K562 (cell line): ENCODE results near the gene TLL1. TPM values are rescaled to one million over a fixed set of nuclear protein-coding genes. Genes with fewer than 3 reads are reported as not detected.

Source experiments
- ATAC-seq: fragments of 200-7000 bp; cut with Tn5 transposase; 3 replicates; pipeline ENCODE4 v1.9.1; 2020; ENCODE audit warnings: moderate library complexity
- BruUV-seq: library from RNA; stranded (reverse); fragments of 400-500 nt; replicated peaks from 2 replicates; lab custom pipeline; 2021; lab: Mats Ljungman, UMichigan
- CTCF ChIA-PET: fragments of 300-600 bp; formaldehyde crosslinking; extraction: SDS; loops from one replicate; lab custom pipeline; 2021; ENCODE audit warnings: low intra/inter-chr PET ratio; lab: Yijun Ruan, JAX
- POLR2A ChIA-PET: fragments of 300-600, 350-650 bp; sonication (Branson Sonifier 250); formaldehyde crosslinking; extraction: SDS; loops from one replicate; lab custom pipeline; 2021; ENCODE audit warnings: antibody characterized with exemption, inconsistent platforms; lab: Yijun Ruan, JAX
- DNase-seq, 4 experiments: peaks; one replicate each; pipeline versions ENCODE4 v3.0.0 to v3.0.0-alpha.2; 2011 to 2018; ENCODE audit warnings: low spot score in 3 of 4, mixed read lengths in 3 of 4; ENCODE audit errors: extremely low read depth in 1 of 4
- FAIRE-seq: peaks from 2 replicates; lab custom pipeline; 2011; peaks lifted over from hg19 to GRCh38; lab: Jason Lieb, UNC
- H2AFZ ChIP-seq: 2 replicates; pipeline ENCODE4 v1.6.0; 2011; ENCODE audit warnings: low read depth, low read length, control low read depth, inconsistent platforms
- H3K27ac ChIP-seq: fragments of 200-600 bp; 3 replicates; pipeline ENCODE4 v1.8.0; 2011; ENCODE audit warnings: low read depth, mild to moderate bottlenecking, control low read depth, inconsistent platforms, low read length, moderate library complexity, mixed read lengths; ENCODE audit errors: extremely low read depth
- H3K27me3 ChIP-seq, 2 experiments: fragments of 300-600 bp in 1 of 2; 2 replicates in 1 of 2; 3 replicates in 1 of 2; pipeline versions ENCODE4 v1.6.0 to v1.8.0; 2011; ENCODE audit warnings: inconsistent platforms in 2 of 2, low read length in 2 of 2, mild to moderate bottlenecking in 1 of 2, mixed read lengths in 1 of 2, moderate library complexity in 1 of 2; ENCODE audit not compliant: control insufficient read depth in 2 of 2, insufficient read depth in 2 of 2
- H3K36me3 ChIP-seq: fragments of 300-600 bp; 3 replicates; pipeline ENCODE4 v1.8.0; 2011; ENCODE audit warnings: mild to moderate bottlenecking, low read length, inconsistent platforms; ENCODE audit not compliant: control insufficient read depth, insufficient read depth
- H3K4me1 ChIP-seq, 2 experiments: fragments of 200-600 bp in 1 of 2; replicated peaks in 1 of 2; 2 replicates in 1 of 2; 3 replicates in 1 of 2; pipeline versions ENCODE4 v1.5.1 to v1.8.0; 2011; ENCODE audit warnings: inconsistent platforms in 2 of 2, low read length in 2 of 2, mild to moderate bottlenecking in 1 of 2, mixed read lengths in 1 of 2, moderate library complexity in 1 of 2; ENCODE audit not compliant: control insufficient read depth in 2 of 2, insufficient read depth in 2 of 2
- H3K4me2 ChIP-seq: 2 replicates; pipeline ENCODE4 v1.6.1; 2011; ENCODE audit warnings: low read length, control low read depth, inconsistent platforms, mixed read lengths; ENCODE audit not compliant: insufficient read depth
- H3K4me3 ChIP-seq: fragments of 200-600 bp; sonication (generic), shearing (Covaris generic); 2 replicates; pipeline ENCODE4 v1.5.1; 2016; ENCODE audit warnings: control low read depth, inconsistent platforms
- H3K79me2 ChIP-seq: fragments of 200-600 bp; 3 replicates; pipeline ENCODE4 v1.8.0; 2011; ENCODE audit warnings: low read length, inconsistent platforms; ENCODE audit not compliant: control insufficient read depth, insufficient read depth
- H3K9ac ChIP-seq, 2 experiments: 2 replicates each; pipeline versions ENCODE4 v1.6.0 to v1.6.1; 2011; ENCODE audit warnings: low read depth in 2 of 2, low read length in 2 of 2, control low read depth in 1 of 2, inconsistent platforms in 1 of 2, mild to moderate bottlenecking in 1 of 2, mixed read lengths in 1 of 2; ENCODE audit not compliant: insufficient read depth in 1 of 2
- H3K9me1 ChIP-seq: one replicate; pipeline ENCODE4 v1.6.0; 2011; ENCODE audit warnings: inconsistent platforms, mild to moderate bottlenecking, low read length, moderate library complexity; ENCODE audit not compliant: control insufficient read depth, insufficient read depth
- H3K9me3 ChIP-seq: replicated peaks from 2 replicates; pipeline ENCODE4 v1.5.1; 2011; ENCODE audit warnings: low read depth, low read length, inconsistent platforms; ENCODE audit not compliant: control insufficient read depth, insufficient read depth
- H4K20me1 ChIP-seq: replicated peaks from 2 replicates; pipeline ENCODE4 v1.6.1; 2011; ENCODE audit warnings: low read length, inconsistent platforms, mixed read lengths; ENCODE audit not compliant: control insufficient read depth, insufficient read depth
- BHLHE40 ChIP-seq: IDR thresholded peaks from 2 replicates; pipeline ENCODE4 v1.6.1; 2011; ENCODE audit warnings: low read length, improper control_type of control experiment
- CBX1 ChIP-seq: sonication (generic); IDR thresholded peaks from 2 replicates; pipeline ENCODE4 v1.6.1; 2016; ENCODE audit warnings: antibody characterized with exemption, low read depth, mild to moderate bottlenecking
- CBX8 ChIP-seq: fragments of 200-600 bp; sonication (generic); IDR thresholded peaks from 2 replicates; pipeline ENCODE4 v1.6.1; 2012; ENCODE audit warnings: borderline replicate concordance, mixed run types, low read depth, mild to moderate bottlenecking, moderate library complexity, mixed read lengths, low read length, control low read depth, inconsistent platforms; ENCODE audit not compliant: poor library complexity, severe bottlenecking; ENCODE audit errors: extremely low read depth
- DACH1 ChIP-seq: fragments of 450-650 bp; IDR thresholded peaks from 2 replicates; pipeline ENCODE4 v1.6.1; 2018; ENCODE audit not compliant: partially characterized antibody
- ELF4 ChIP-seq: fragments of 450-650 bp; formaldehyde crosslinking; IDR thresholded peaks from 2 replicates; pipeline ENCODE4 v1.4.0; 2022; ENCODE audit warnings: missing genetic modification characterization
- ERF ChIP-seq: fragments of 450-650 bp; formaldehyde crosslinking; IDR thresholded peaks from 2 replicates; pipeline ENCODE4 v1.4.0; 2020; ENCODE audit warnings: mild to moderate bottlenecking, mixed read lengths
- EWSR1 ChIP-seq: fragments of 450-650 bp; IDR thresholded peaks from 2 replicates; pipeline ENCODE4 v1.6.1; 2018; ENCODE audit warnings: borderline replicate concordance, mild to moderate bottlenecking, low read depth, moderate library complexity; ENCODE audit not compliant: partially characterized antibody
- GABPA ChIP-seq: fragments of 200-800 bp; sonication (Bioruptor generic); conservative IDR thresholded peaks from 2 replicates; pipeline ENCODE4 v1.6.1; 2016; ENCODE audit warnings: low read depth, missing genetic modification characterization, missing compliant biosample characterization
- MCM3 ChIP-seq: fragments of 450-650 bp; IDR thresholded peaks from 2 replicates; pipeline ENCODE4 v1.6.1; 2016
- SAFB2 ChIP-seq: fragments of 200-400 bp; formaldehyde crosslinking; IDR thresholded peaks from 2 replicates; pipeline ENCODE4 v1.6.1; 2018; ENCODE audit warnings: borderline replicate concordance, low read length, low read depth, moderate library complexity; ENCODE audit not compliant: severe bottlenecking
- SMARCA4 ChIP-seq: fragments of 450-650 bp; IDR thresholded peaks from 2 replicates; pipeline ENCODE4 v1.6.1; 2016
- SRSF1 ChIP-seq: fragments of 200-400 bp; formaldehyde crosslinking; IDR thresholded peaks from 2 replicates; pipeline ENCODE4 v1.6.1; 2017; ENCODE audit warnings: mild to moderate bottlenecking, low read depth, low read length, moderate library complexity
- TAF15 ChIP-seq: fragments of 200-400 bp; formaldehyde crosslinking; IDR thresholded peaks from 2 replicates; pipeline ENCODE4 v1.6.1; 2017; ENCODE audit warnings: mild to moderate bottlenecking, low read depth, low read length, moderate library complexity
- TOE1 ChIP-seq, 2 experiments: fragments of 450-650 bp in 1 of 2; sonication (generic) in 1 of 2; formaldehyde crosslinking in 1 of 2; IDR thresholded peaks; 2 replicates each; pipeline versions ENCODE4 v1.7.1 to v1.8.0; 2016 to 2022; ENCODE audit warnings: borderline replicate concordance in 2 of 2, mild to moderate bottlenecking in 2 of 2, antibody characterized with exemption in 1 of 2, inconsistent platforms in 1 of 2, low read depth in 1 of 2, missing genetic modification reagents in 1 of 2, moderate library complexity in 1 of 2
- ZNF586 ChIP-seq: fragments of 450-650 bp; formaldehyde crosslinking; conservative IDR thresholded peaks from 2 replicates; pipeline ENCODE4 v1.4.0; 2020; ENCODE audit warnings: mild to moderate bottlenecking, moderate library complexity
- ZNF699 ChIP-seq: fragments of 250-450 bp; sonication (Bioruptor Pico); IDR thresholded peaks from 2 replicates; pipeline ENCODE4 v1.8.0; 2021; ENCODE audit warnings: mild to moderate bottlenecking, moderate library complexity; ENCODE audit not compliant: insufficient replicate concordance
- WGBS: fragments of 100-300 bp; shearing (Covaris generic); methylation state at CpG from one replicate; pipeline ENCODE4 v1.1.6; 2016; ENCODE audit warnings: low coverage, mixed read lengths; ENCODE audit not compliant: insufficient coverage; ENCODE audit errors: missing lambda C conversion rate; 5-methylcytosine and 5-hydroxymethylcytosine counted together
- in situ Hi-C: fragments of 300-500 bp; cut with MboI; formaldehyde crosslinking; loops from 4 replicates; pipeline ENCODE4 v1.15.0; 2018; ENCODE audit warnings: inconsistent platforms, mixed read lengths
- intact Hi-C: fragments of 100-400 bp; cut with micrococcal nuclease; formaldehyde crosslinking; loops from 2 replicates; pipeline ENCODE4 v1.14.2; 2022
- polyA plus RNA-seq, 8 experiments: library from polyadenylated mRNA; depleted of rRNA in 4 of 8; stranded (reverse) in 5 of 8; unstranded in 3 of 8; fragments of >200 nt; fragmentation: Nextera tagmentation in 2 of 8; fragmentation: Illumina TruSeq in 1 of 8; extraction: Ambion mirVana in 2 of 8; extraction: Trizol in 1 of 8; gene quantifications; 2 replicates each; pipeline versions ENCODE4 v1.2.1 to v1.2.3, GENCODE V29; 2011 to 2014; ENCODE audit warnings: inconsistent platforms in 1 of 8, missing spikeins in 1 of 8
- total RNA-seq, 7 experiments: library from RNA; depleted of rRNA in 6 of 7; stranded (reverse); fragments of >200 nt in 6 of 7; fragmentation: Illumina TruSeq in 2 of 7; extraction: Trizol in 2 of 7; gene quantifications; 2 replicates each; pipeline versions ENCODE4 v1.2.1 to v1.2.3, GENCODE V29; 2011 to 2021; ENCODE audit warnings: low replicate concordance in 1 of 7
- TF ChIP-seq, protein P1 (sequence below): fragments of 450-650 bp; IDR thresholded peaks from 2 replicates; pipeline ENCODE4 v1.7.0; 2016; ENCODE audit warnings: borderline replicate concordance

The TLL1 gene
- total and polyA plus RNA-seq, 9 of the 15 experiments (the other 6 are each of a cell fraction or from before 2014, with no cell fraction given), result not detected

- no peak for ATAC-seq
- CTCF ChIA-PET, result no interaction called here
- H3K9ac ChIP-seq, result no peak overlapping the region
Observed at GRCh38 chr4:166045457-166045856, 172.4 kb downstream of the TLL1 start.

GRCh38 chr4:166049036-166049435, 176.0 kb downstream of the TLL1 start:
- intact Hi-C loops, result no loop called here
- Histone ChIP-seq H3K9ac (no peak overlapping the region), H4K20me1 (no peaks in the 10 kb centered on the region), H3K9me1 (no peaks in the 10 kb centered on the region), H3K36me3 (no peaks in the 10 kb centered on the region), H3K4me3 (no peak overlapping the region), H2AFZ (no peak overlapping the region), H3K27me3 (no peaks in the 10 kb centered on the region), H3K27ac (no peak overlapping the region), H3K4me1 (no peaks in the 10 kb centered on the region), H3K4me2 (no peak overlapping the region), H3K9me3 (no peaks in the 10 kb centered on the region), H3K79me2 (no peaks in the 10 kb centered on the region)
- in situ Hi-C loops, result no loop called here
- ATAC-seq (no peak), FAIRE-seq (no peak), DNase-seq (no peak)
- POLR2A ChIA-PET, result no interaction called here
- WGBS, result 0% methylated on average over 5 of the region's 5 CpGs
- CTCF ChIA-PET, result no interaction called here
- no TSS peak for BruUV-seq
- TF ChIP-seq MCM3 (no peak), GABPA (no peak), SMARCA4 (no peak), ZNF586 (CRISPR knock-in tag) (no peak), ERF (CRISPR knock-in tag) (no peak), CBX1 (no peak), EWSR1 (no peak), SAFB2 (no peak), BHLHE40 (no peak), CBX8 (no peak), ELF4 (CRISPR knock-in tag) (no peak), TOE1 (IDR thresholded peaks at IDR 0.05; ENCODE audit: borderline replicate concordance) (no peak), TOE1 (CRISPR knock-in tag; IDR thresholded peaks at IDR 0.05; ENCODE audit: borderline replicate concordance, low read depth) (no peak), SRSF1 (no peak)
- TF ChIP-seq, protein P1, sequence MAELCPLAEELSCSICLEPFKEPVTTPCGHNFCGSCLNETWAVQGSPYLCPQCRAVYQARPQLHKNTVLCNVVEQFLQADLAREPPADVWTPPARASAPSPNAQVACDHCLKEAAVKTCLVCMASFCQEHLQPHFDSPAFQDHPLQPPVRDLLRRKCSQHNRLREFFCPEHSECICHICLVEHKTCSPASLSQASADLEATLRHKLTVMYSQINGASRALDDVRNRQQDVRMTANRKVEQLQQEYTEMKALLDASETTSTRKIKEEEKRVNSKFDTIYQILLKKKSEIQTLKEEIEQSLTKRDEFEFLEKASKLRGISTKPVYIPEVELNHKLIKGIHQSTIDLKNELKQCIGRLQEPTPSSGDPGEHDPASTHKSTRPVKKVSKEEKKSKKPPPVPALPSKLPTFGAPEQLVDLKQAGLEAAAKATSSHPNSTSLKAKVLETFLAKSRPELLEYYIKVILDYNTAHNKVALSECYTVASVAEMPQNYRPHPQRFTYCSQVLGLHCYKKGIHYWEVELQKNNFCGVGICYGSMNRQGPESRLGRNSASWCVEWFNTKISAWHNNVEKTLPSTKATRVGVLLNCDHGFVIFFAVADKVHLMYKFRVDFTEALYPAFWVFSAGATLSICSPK, result no peak

More at GRCh38 chr4:166045457-166045856, 172.4 kb downstream of the TLL1 start:
- TF ChIP-seq ZNF699 (CRISPR knock-in tag) (no peak), TAF15 (no peak), DACH1 (no peak)
- H3K27me3 ChIP-seq, result no peaks in the 10 kb centered on the region
- H4K20me1 ChIP-seq, result no peaks in the 10 kb centered on the region
- no peaks in the 10 kb centered on the region for H3K9me1 ChIP-seq
- POLR2A ChIA-PET, result no interaction called here
- intact Hi-C loops (no loop called here), in situ Hi-C loops (no loop called here)
- no TSS peak for BruUV-seq
- H3K36me3 ChIP-seq, result no peaks in the 10 kb centered on the region
- H2AFZ ChIP-seq, result no peak overlapping the region
- no peaks in the 10 kb centered on the region for H3K79me2 ChIP-seq
- no peak for FAIRE-seq
- H3K4me3 ChIP-seq, result no peak overlapping the region
- H3K4me2 ChIP-seq, result no peak overlapping the region
- H3K27ac ChIP-seq, result no peak overlapping the region
- WGBS, result 0% methylated on average over 9 of the region's 9 CpGs
- DNase-seq, result no peak
- no peaks in the 10 kb centered on the region for H3K4me1 ChIP-seq
- no peaks in the 10 kb centered on the region for H3K9me3 ChIP-seq
